Esophagus muscularis mucosa (tissue), 4 donors: ENCODE measurements around the gene FCRL5. TPM values are rescaled to one million over a fixed set of nuclear protein-coding genes. Genes with fewer than 3 reads are reported as not detected.

Experiments used
- DNase-seq: peaks from one replicate; pipeline ENCODE4 v3.0.0-alpha.2; 2017; ENCODE audit errors: extremely low spot score
- H3K27ac ChIP-seq, 4 donors: fragments of 200-600 bp; sonication (generic); replicated peaks in 1 of 4; 1 replicate in 3 of 4; 2 replicates in 1 of 4; pipeline ENCODE4 v1.5.1; 2016 to 2019; ENCODE audit warnings: mild to moderate bottlenecking in 1 of 4
- H3K27me3 ChIP-seq, 4 donors: fragments of 200-600 bp; sonication (generic); one replicate each; pipeline versions ENCODE4 v1.5.1 to v1.6.0; 2016 to 2019
- H3K36me3 ChIP-seq, 4 donors: fragments of 200-600 bp; sonication (generic); one replicate each; pipeline ENCODE4 v1.5.1; 2016 to 2019
- H3K4me1 ChIP-seq, 4 donors: fragments of 200-600 bp; sonication (generic); one replicate each; pipeline ENCODE4 v1.5.1; 2016 to 2019
- H3K4me3 ChIP-seq, 4 donors: fragments of 200-600 bp; sonication (generic); 1 replicate in 2 of 4; 2 replicates in 2 of 4; pipeline ENCODE4 v1.5.1; 2016 to 2019; ENCODE audit warnings: mild to moderate bottlenecking in 4 of 4, moderate library complexity in 1 of 4
- H3K9me3 ChIP-seq, 4 donors: fragments of 200-600 bp; sonication (generic); 1 replicate in 3 of 4; 2 replicates in 1 of 4; pipeline ENCODE4 v1.5.1; 2016 to 2019
- CTCF ChIP-seq, 3 experiments: fragments of 200-600 bp in 2 of 3; fragments of 450-650 bp in 1 of 3; sonication (generic) in 2 of 3; IDR thresholded peaks; one replicate each; pipeline ENCODE4 v1.5.1; 2017 to 2019; ENCODE audit warnings: antibody characterized with exemption in 3 of 3, mild to moderate bottlenecking in 2 of 3, moderate library complexity in 1 of 3
- EP300 ChIP-seq: sonication (generic); formaldehyde crosslinking; IDR thresholded peaks from one replicate; pipeline ENCODE4 v1.6.1; 2017; ENCODE audit warnings: antibody characterized with exemption
- POLR2A ChIP-seq: fragments of 450-650 bp; IDR thresholded peaks from one replicate; pipeline ENCODE4 v1.6.1; 2017; ENCODE audit warnings: antibody characterized with exemption, moderate library complexity, mild to moderate bottlenecking, low read depth
- POLR2AphosphoS5 ChIP-seq, 2 donors: sonication (generic); formaldehyde crosslinking; IDR thresholded peaks; one replicate each; pipeline ENCODE4 v1.6.1; 2017; ENCODE audit warnings: antibody characterized with exemption in 2 of 2
- WGBS: methylation state at CpG from one replicate; pipeline ENCODE4 v1.1.5; 2018; 5-methylcytosine and 5-hydroxymethylcytosine counted together
- intact Hi-C: fragments of 100-400 bp; cut with DNase I; formaldehyde crosslinking; loops from one replicate; pipeline ENCODE4 v1.15.1; 2023
- total RNA-seq, 4 donors: library from RNA; depleted of rRNA; stranded (reverse); fragments of >200 nt; gene quantifications; one replicate each; pipeline versions ENCODE4 v1.1.0 to v1.2.1, GENCODE V29; 2016

FCRL5 gene
- total RNA-seq, 4 donors from 2014 or later = 0.50 TPM; not detected in 3

- DNase-seq = no peak
- Histone ChIP-seq H3K9me3 (no peaks in the 10 kb centered on the region), H3K36me3 (no peaks in the 10 kb centered on the region), H3K4me1 (no peaks in the 10 kb centered on the region), H3K4me3 (no peak overlapping the region), H3K27me3 (peaks cover 0 to 18% (median 0%) of the 10 kb centered on the region in 4 donors), H3K27ac (no peak overlapping the region)
- WGBS = 87% methylated on average over 10 of the region's 10 CpGs
- intact Hi-C loops = no loop called here
- no peak for TF ChIP-seq POLR2AphosphoS5 (IDR thresholded peaks at IDR 0.05)
- TF ChIP-seq POLR2A = no peak
- no peak for TF ChIP-seq CTCF (IDR thresholded peaks at IDR 0.05)
- TF ChIP-seq EP300 = no peak
Observed at GRCh38 chr1:157521056-157521455, 31.3 kb downstream of the FCRL5 start.

DNA sequence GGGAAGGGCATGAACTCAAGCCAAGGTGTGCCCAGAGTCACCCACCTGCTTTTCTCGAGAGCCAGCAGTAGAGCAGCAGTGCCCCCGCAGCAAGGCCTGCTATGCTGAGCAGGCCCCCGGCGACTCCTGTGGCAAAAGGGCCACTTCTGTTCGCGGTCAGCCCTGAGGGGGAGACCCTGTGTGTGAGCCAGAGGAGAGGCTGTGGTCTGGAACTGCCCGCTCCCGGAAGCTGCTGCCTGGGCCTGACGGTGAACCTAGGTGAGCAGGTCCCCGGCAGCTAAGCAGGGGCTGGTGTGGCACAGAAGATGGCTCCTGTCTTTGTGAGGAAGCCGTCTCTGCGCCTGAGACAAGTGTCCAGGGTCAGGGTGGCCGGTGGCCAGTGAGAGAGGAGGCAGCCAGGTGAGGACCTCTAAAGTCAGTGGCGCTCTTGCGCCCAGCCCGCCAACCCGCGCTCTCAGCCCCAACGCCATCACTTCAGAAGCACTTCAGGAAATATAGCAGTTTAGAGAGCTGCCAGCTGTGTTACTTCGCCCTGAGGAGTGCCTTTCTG, 31.9 kb downstream of the FCRL5 start:
- H3K27ac ChIP-seq = no peak overlapping the region
- no peaks in the 10 kb centered on the region for H3K9me3 ChIP-seq
- intact Hi-C loops = no loop called here
- TF ChIP-seq POLR2AphosphoS5 (IDR thresholded peaks at IDR 0.05) (no peak), CTCF (IDR thresholded peaks at IDR 0.05) (no peak), POLR2A (no peak), EP300 (no peak)
- H3K36me3 ChIP-seq = no peaks in the 10 kb centered on the region
- DNase-seq = no peak
- 93% methylated on average over 5 of the region's 20 CpGs for WGBS
- no peaks in the 10 kb centered on the region for H3K4me1 ChIP-seq
- peaks cover 0 to 18% (median 0%) of the 10 kb centered on the region in 4 donors for H3K27me3 ChIP-seq
- no peak overlapping the region for H3K4me3 ChIP-seq

- peaks cover 0 to 18% (median 0%) of the 10 kb centered on the region in 4 donors for H3K27me3 ChIP-seq
- no peak overlapping the region for H3K4me3 ChIP-seq
- H3K36me3 ChIP-seq = no peaks in the 10 kb centered on the region
- H3K4me1 ChIP-seq = no peaks in the 10 kb centered on the region
- H3K27ac ChIP-seq = no peak overlapping the region
- no peaks in the 10 kb centered on the region for H3K9me3 ChIP-seq
- 70% methylated on average over 2 of the region's 2 CpGs for WGBS
- TF ChIP-seq EP300 = no peak
- no peak for TF ChIP-seq POLR2A
- TF ChIP-seq POLR2AphosphoS5 (IDR thresholded peaks at IDR 0.05) = no peak
- no peak for TF ChIP-seq CTCF (IDR thresholded peaks at IDR 0.05)
- intact Hi-C loops = no loop called here
- DNase-seq = no peak
Observed at GRCh38 chr1:157519451-157519850, 32.9 kb downstream of the FCRL5 start.

- intact Hi-C loops = no loop called here
- 66% methylated on average over 8 of the region's 8 CpGs for WGBS
- Histone ChIP-seq H3K9me3 (no peaks in the 10 kb centered on the region), H3K4me1 (no peaks in the 10 kb centered on the region), H3K27me3 (peaks cover 0 to 18% (median 0%) of the 10 kb centered on the region in 4 donors), H3K27ac (no peak overlapping the region), H3K36me3 (no peaks in the 10 kb centered on the region), H3K4me3 (no peak overlapping the region)
- DNase-seq = peak; percentile 78
- TF ChIP-seq CTCF (IDR thresholded peaks at IDR 0.05) (no peak), EP300 (no peak), POLR2A (no peak), POLR2AphosphoS5 (IDR thresholded peaks at IDR 0.05) (no peak)
Observed at GRCh38 chr1:157517016-157517415, 35.3 kb downstream of the FCRL5 start.

DNA sequence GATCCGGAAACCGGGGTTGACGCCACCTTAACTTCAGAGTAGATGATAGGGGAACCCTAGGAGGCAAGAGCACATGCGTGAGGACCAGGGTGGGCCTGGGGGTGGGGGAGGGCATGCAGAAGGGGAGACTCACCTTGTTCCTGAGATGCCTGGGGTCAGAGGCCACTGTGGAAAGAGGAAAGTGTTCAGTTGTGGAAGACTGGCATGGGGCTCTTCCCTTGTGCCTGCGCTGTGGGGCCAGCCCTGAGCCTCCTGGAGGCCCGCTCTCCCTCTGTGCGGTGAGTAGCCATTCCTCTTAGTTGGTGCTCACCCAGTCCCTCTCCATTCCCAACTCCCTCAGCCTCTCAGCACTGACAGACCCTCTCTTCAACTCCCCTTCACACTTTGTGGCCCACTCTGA, 36.6 kb downstream of the FCRL5 start:
- H3K27me3 ChIP-seq = peaks cover 0 to 16% (median 0%) of the 10 kb centered on the region in 4 donors
- H3K9me3 ChIP-seq = no peaks in the 10 kb centered on the region
- no peak overlapping the region for H3K27ac ChIP-seq
- 95% methylated on average over 7 of the region's 7 CpGs for WGBS
- no peak overlapping the region for H3K4me3 ChIP-seq
- no peaks in the 10 kb centered on the region for H3K4me1 ChIP-seq
- no peak for TF ChIP-seq CTCF (IDR thresholded peaks at IDR 0.05)
- TF ChIP-seq POLR2A = no peak
- TF ChIP-seq EP300 = no peak
- TF ChIP-seq POLR2AphosphoS5 (IDR thresholded peaks at IDR 0.05) = no peak
- intact Hi-C loops = no loop called here
- DNase-seq = peak; percentile 82
- no peaks in the 10 kb centered on the region for H3K36me3 ChIP-seq
